SK-N-SH (cell line): Measurements from ENCODE around the gene ZNF462. TPM values are rescaled to one million over a fixed set of nuclear protein-coding genes. Genes with fewer than 3 reads are reported as not detected.
"Not testable (repeated sequence)": the region's sequence is repeated elsewhere in the genome, so short reads cannot be mapped to it uniquely, and the experiment has no call there.

Experiments
- CTCF ChIA-PET: fragments of 300-600, 350-600 bp; formaldehyde crosslinking; extraction: SDS; loops from one replicate; lab custom pipeline; 2021; lab: Yijun Ruan, JAX
- POLR2A ChIA-PET: fragments of 350-600 bp; sonication (Branson Sonifier 250); formaldehyde crosslinking; extraction: SDS; loops from one replicate; lab custom pipeline; 2020; ENCODE audit warnings: antibody characterized with exemption, inconsistent platforms; lab: Yijun Ruan, JAX
- DNase-seq: peaks from one replicate; pipeline ENCODE4 v3.0.0; 2012
- H2AFZ ChIP-seq: fragments of 200-600 bp; sonication (generic); 2 replicates; pipeline ENCODE4 v1.8.1; 2016; ENCODE audit warnings: antibody characterized with exemption, mild to moderate bottlenecking, low read depth
- H3F3A ChIP-seq: fragments of 200-600 bp; sonication (generic); replicated peaks from 2 replicates; pipeline ENCODE3; 2016; ENCODE audit warnings: antibody characterized with exemption, mild to moderate bottlenecking; ENCODE audit not compliant: insufficient read depth
- H3K27ac ChIP-seq, 2 experiments: fragments of 200-500 bp in 1 of 2; fragments of 200-600 bp in 1 of 2; sonication (Bioruptor generic) in 1 of 2; sonication (generic), shearing (Covaris generic) in 1 of 2; 2 replicates each; pipeline versions ENCODE4 v1.5.1 to v1.6.1; 2014 to 2016; ENCODE audit warnings: low read depth in 2 of 2, inconsistent platforms in 1 of 2, low read length in 1 of 2, mild to moderate bottlenecking in 1 of 2, mixed read lengths in 1 of 2
- H3K27me3 ChIP-seq: fragments of 200-600 bp; sonication (generic), shearing (Covaris generic); 2 replicates; pipeline ENCODE4 v1.6.1; 2016; ENCODE audit warnings: mixed run types; ENCODE audit not compliant: insufficient read depth
- H3K36me3 ChIP-seq, 2 experiments: fragments of 200-500 bp in 1 of 2; fragments of 200-600 bp in 1 of 2; sonication (Bioruptor generic) in 1 of 2; sonication (generic) in 1 of 2; replicated peaks in 1 of 2; 2 replicates each; pipeline versions ENCODE3 to v1.5.1; 2014 to 2016; ENCODE audit warnings: low read length in 1 of 2, mild to moderate bottlenecking in 1 of 2; ENCODE audit not compliant: insufficient read depth in 2 of 2, control insufficient read depth in 1 of 2
- H3K4me1 ChIP-seq, 2 experiments: fragments of 200-500 bp in 1 of 2; fragments of 200-600 bp in 1 of 2; sonication (Bioruptor generic) in 1 of 2; sonication (generic), shearing (Covaris generic) in 1 of 2; 2 replicates each; pipeline versions ENCODE4 v1.5.1 to v1.6.1; 2014 to 2016; ENCODE audit warnings: low read depth in 1 of 2, low read length in 1 of 2, mixed run types in 1 of 2; ENCODE audit not compliant: insufficient read depth in 2 of 2, control insufficient read depth in 1 of 2
- H3K4me2 ChIP-seq: fragments of 200-600 bp; sonication (generic), shearing (Covaris generic); 2 replicates; pipeline ENCODE4 v1.6.1; 2017; ENCODE audit warnings: mixed run types
- H3K4me3 ChIP-seq, 2 experiments: fragments of 200-500 bp in 1 of 2; fragments of 200-600 bp in 1 of 2; sonication (Bioruptor generic) in 1 of 2; sonication (generic), shearing (Covaris generic) in 1 of 2; 2 replicates each; pipeline versions ENCODE4 v1.5.1 to v1.8.1; 2014 to 2016; ENCODE audit warnings: low read depth in 2 of 2, inconsistent platforms in 1 of 2, low read length in 1 of 2, mild to moderate bottlenecking in 1 of 2, mixed read lengths in 1 of 2, moderate library complexity in 1 of 2
- H3K79me2 ChIP-seq: fragments of 200-600 bp; sonication (generic); 2 replicates; pipeline ENCODE4 v1.8.1; 2017; ENCODE audit warnings: mild to moderate bottlenecking; ENCODE audit not compliant: insufficient read depth
- H3K9ac ChIP-seq: fragments of 200-600 bp; sonication (generic); 2 replicates; pipeline ENCODE4 v1.6.1; 2017; ENCODE audit warnings: mixed run types
- H3K9me2 ChIP-seq: fragments of 200-600 bp; sonication (generic); 2 replicates; pipeline ENCODE4 v1.6.1; 2017; ENCODE audit warnings: mixed run types
- H3K9me3 ChIP-seq: fragments of 200-600 bp; sonication (generic); 2 replicates; pipeline ENCODE4 v1.6.1; 2017; ENCODE audit warnings: mixed run types, mild to moderate bottlenecking, moderate library complexity
- H4K20me1 ChIP-seq: fragments of 200-600 bp; sonication (generic); 2 replicates; pipeline ENCODE4 v1.6.1; 2017; ENCODE audit warnings: mild to moderate bottlenecking, mixed run types; ENCODE audit not compliant: insufficient read depth
- ELF1 ChIP-seq: IDR thresholded peaks from 2 replicates; pipeline ENCODE4 v1.4.0; 2012
- EZH2phosphoT487 ChIP-seq: fragments of 200-600 bp; sonication (generic); IDR thresholded peaks from 2 replicates; pipeline ENCODE4 v1.6.1; 2017; ENCODE audit warnings: low read depth, mixed run types, mild to moderate bottlenecking, antibody characterized with exemption, moderate library complexity, borderline replicate concordance
- FOSL2 ChIP-seq: IDR thresholded peaks from 2 replicates; pipeline ENCODE4 v1.4.0; 2012; ENCODE audit warnings: low read depth, mild to moderate bottlenecking, moderate library complexity, borderline replicate concordance
- FOXM1 ChIP-seq: IDR thresholded peaks from 2 replicates; pipeline ENCODE4 v1.4.0; 2012; ENCODE audit warnings: low read depth, mild to moderate bottlenecking
- IRF3 ChIP-seq: fragments of 150-350 bp; IDR thresholded peaks from 2 replicates; pipeline ENCODE4 v1.6.1; 2016; ENCODE audit warnings: mild to moderate bottlenecking, low read depth, low read length
- JUND ChIP-seq: IDR thresholded peaks from 2 replicates; pipeline ENCODE4 v1.4.0; 2012
- NFIC ChIP-seq: IDR thresholded peaks from 2 replicates; pipeline ENCODE4 v1.4.0; 2012; ENCODE audit warnings: borderline replicate concordance
- NRF1 ChIP-seq: IDR thresholded peaks from 2 replicates; pipeline ENCODE4 v1.6.1; 2012; ENCODE audit warnings: low read depth, mild to moderate bottlenecking, low read length
- REST ChIP-seq: IDR thresholded peaks from 2 replicates; pipeline ENCODE4 v1.6.1; 2012; ENCODE audit warnings: mild to moderate bottlenecking, low read depth, low read length, moderate library complexity
- RFX5 ChIP-seq: IDR thresholded peaks from 2 replicates; pipeline ENCODE4 v1.6.1; 2012; ENCODE audit warnings: mild to moderate bottlenecking, improper control_type of control experiment, low read length
- SIN3A ChIP-seq: IDR thresholded peaks from 2 replicates; pipeline ENCODE4 v1.6.1; 2012; ENCODE audit warnings: low read depth, mild to moderate bottlenecking, low read length, moderate library complexity, borderline replicate concordance
- SMC3 ChIP-seq: IDR thresholded peaks from 2 replicates; pipeline ENCODE4 v1.6.1; 2012; ENCODE audit warnings: low read depth, low read length, improper control_type of control experiment
- TAF1 ChIP-seq: IDR thresholded peaks from 2 replicates; pipeline ENCODE4 v1.6.1; 2012; ENCODE audit warnings: low read depth, mild to moderate bottlenecking, low read length, moderate library complexity, borderline replicate concordance
- TEAD4 ChIP-seq: IDR thresholded peaks from 2 replicates; pipeline ENCODE4 v1.4.0; 2012; ENCODE audit warnings: mild to moderate bottlenecking, borderline replicate concordance; ENCODE audit not compliant: insufficient read depth
- YY1 ChIP-seq: IDR thresholded peaks from 2 replicates; pipeline ENCODE4 v1.4.0; 2012; ENCODE audit warnings: low read depth, mild to moderate bottlenecking
- WGBS: methylation state at CpG from one replicate; pipeline ENCODE4 v1.1.6; 2017; ENCODE audit warnings: low lambda C conversion rate; 5-methylcytosine and 5-hydroxymethylcytosine counted together
- polyA plus RNA-seq, 3 experiments: library from polyadenylated mRNA; depleted of rRNA; stranded (reverse); fragments of >200 nt; gene quantifications; 2 replicates each; pipeline ENCODE4 v1.2.3, GENCODE V29; 2012

The ZNF462 gene
- polyA plus RNA-seq, 1 of the 3 experiments (the other 2 are of a cell fraction) = 5.2 TPM

- no peak overlapping the region for H3K4me2 ChIP-seq
- ChIA-PET POLR2A (no interaction called here), CTCF (no interaction called here)
- H3K9me2 ChIP-seq = no peaks in the 10 kb centered on the region
- no peak overlapping the region for H3K27ac ChIP-seq
- no peaks in the 10 kb centered on the region for H3K79me2 ChIP-seq
- H3K4me1 ChIP-seq = no peaks in the 10 kb centered on the region
- no peaks in the 10 kb centered on the region for H4K20me1 ChIP-seq
- no peaks in the 10 kb centered on the region for H3K27me3 ChIP-seq
- WGBS = 69% methylated on average over 2 of the region's 2 CpGs
- no peaks in the 10 kb centered on the region for H3K36me3 ChIP-seq
- no peaks in the 10 kb centered on the region for H3K9me3 ChIP-seq
- DNase-seq = no peak
- H2AFZ ChIP-seq = no peak overlapping the region
- no peak overlapping the region for H3K9ac ChIP-seq
- no peaks in the 10 kb centered on the region for H3F3A ChIP-seq
- H3K4me3 ChIP-seq = no peak overlapping the region
- TF ChIP-seq TEAD4 (no peak), NFIC (no peak), FOSL2 (peak; percentile 29; the same call in 1 of the 2 replicates), TAF1 (no peak), FOXM1 (no peak), SMC3 (no peak), JUND (0 out of 2 replicates have a peak, but pooled peaks have one; percentile 8), IRF3 (no peak)
These were observed 16.1 kb upstream of the ZNF462 start for GRCh38 chr9:106846857-106847256.

- H3K4me1 ChIP-seq, H3K27ac ChIP-seq, H3K4me3 ChIP-seq, H3F3A ChIP-seq, H3K79me2 ChIP-seq, H3K36me3 ChIP-seq, H3K9ac ChIP-seq, DNase-seq, H3K4me2 ChIP-seq, H3K9me2 ChIP-seq, H3K27me3 ChIP-seq, POLR2A ChIA-PET, H3K9me3 ChIP-seq, CTCF ChIA-PET, H2AFZ ChIP-seq, H4K20me1 ChIP-seq: not testable (repeated sequence)
- 84% methylated on average over 8 of the region's 8 CpGs for WGBS
These were observed 11.3 kb upstream of the ZNF462 start for GRCh38 chr9:106851640-106852039.

DNA sequence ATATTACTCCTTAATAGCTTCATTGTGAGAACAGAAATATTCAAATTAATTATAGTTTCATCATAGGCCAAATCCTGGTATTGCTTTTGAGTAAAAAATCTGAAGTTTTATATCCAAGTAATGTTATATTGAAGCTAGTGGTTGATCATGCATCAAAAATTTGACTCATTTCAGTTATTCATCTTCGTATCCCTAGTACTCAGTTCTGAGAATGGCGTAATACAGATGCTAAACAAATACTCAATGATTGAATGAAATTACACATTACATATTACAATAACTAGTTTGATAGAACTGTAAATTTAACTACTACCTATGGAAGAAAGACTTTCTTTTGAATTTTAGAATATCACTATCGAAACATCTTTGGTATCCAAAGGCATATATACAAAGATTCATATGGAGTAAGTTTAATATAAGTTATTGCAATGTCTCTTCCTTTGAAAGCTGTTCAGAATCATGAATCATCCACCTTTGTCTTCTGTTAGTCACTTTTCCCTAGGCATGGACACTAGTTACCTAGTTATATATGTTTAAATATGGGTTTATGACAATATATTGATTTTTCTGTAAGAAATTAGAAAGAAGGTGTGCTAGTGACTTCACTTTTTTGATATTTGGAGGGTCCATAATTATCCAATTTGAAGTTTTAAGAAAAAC, 5.0 kb upstream of the ZNF462 start:
- Histone ChIP-seq H3K36me3 (no peaks in the 10 kb centered on the region), H3F3A (peaks cover 13% of the 10 kb centered on the region), H3K27ac (no peak overlapping the region), H3K4me2 (no peak overlapping the region), H3K9me2 (no peaks in the 10 kb centered on the region), H3K4me1 (no peaks in the 10 kb centered on the region; a peak in 1 of 4 replicates), H3K27me3 (no peaks in the 10 kb centered on the region; the same call in 1 of the 2 replicates), H3K9ac (no peak overlapping the region), H2AFZ (no peak overlapping the region), H4K20me1 (no peaks in the 10 kb centered on the region), H3K79me2 (peaks cover 6% of the 10 kb centered on the region; the same call in 1 of the 2 replicates), H3K9me3 (no peaks in the 10 kb centered on the region), H3K4me3 (no peak overlapping the region)
- WGBS = 89% methylated on average over 3 of the region's 3 CpGs
- TF ChIP-seq SIN3A (no peak), EZH2phosphoT487 (no peak), FOSL2 (no peak), RFX5 (no peak), YY1 (no peak), REST (no peak), IRF3 (no peak), ELF1 (no peak), FOXM1 (no peak), NRF1 (no peak)
- POLR2A ChIA-PET = no interaction called here
- no peak for DNase-seq
- CTCF ChIA-PET = no interaction called here
